Fibroblast of the aortic adventitia (primary cell): ENCODE results near the gene BLTP3A. TPM values are rescaled to one million over a fixed set of nuclear protein-coding genes. Genes with fewer than 3 reads are reported as not detected.
"Not testable (repeated sequence)": the region's sequence is repeated elsewhere in the genome, so short reads cannot be mapped to it uniquely, and the experiment has no call there.

Experiments
- DNase-seq: peaks from one replicate; pipeline ENCODE4 v3.0.0-alpha.2; 2010; ENCODE audit warnings: low read depth
- H3K4me3 ChIP-seq: 2 replicates; pipeline ENCODE4 v1.5.1; 2011; ENCODE audit warnings: low read depth, mild to moderate bottlenecking, control low read depth, low read length, moderate library complexity
- total RNA-seq: library from RNA; depleted of rRNA; stranded (reverse); fragments of >200 nt; gene quantifications from 2 replicates; pipeline ENCODE4 v1.2.3, GENCODE V29; 2012; ENCODE audit warnings: low replicate concordance
- TF ChIP-seq, protein P1 (sequence below): IDR thresholded peaks from 2 replicates; pipeline ENCODE4 v1.5.1; 2011; ENCODE audit warnings: mild to moderate bottlenecking, low read length, control low read depth, inconsistent platforms; ENCODE audit not compliant: insufficient read depth

The BLTP3A gene
- total RNA-seq, 1 donor, result 8.9 TPM

DNA sequence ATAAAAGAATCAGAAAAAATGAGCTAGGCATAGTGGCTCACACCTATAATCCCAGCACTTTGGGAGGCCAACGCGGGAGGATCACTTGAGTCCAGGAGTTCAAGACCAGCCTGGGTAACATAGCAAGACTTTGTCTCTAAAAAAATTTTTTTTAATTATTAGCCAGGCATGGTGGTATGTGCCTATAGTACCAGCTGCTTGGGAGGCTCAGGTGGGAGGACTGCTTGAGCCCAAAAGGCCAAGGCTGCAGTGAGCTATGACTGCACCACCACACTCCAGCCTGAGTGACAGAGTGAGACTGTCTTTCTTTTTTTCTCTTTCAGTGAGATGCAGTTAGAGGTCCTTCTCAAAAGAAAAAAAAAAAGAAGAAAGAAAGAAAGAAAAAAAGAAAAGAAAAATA, 43.1 kb upstream of the BLTP3A start:
- no peak for DNase-seq
- TF ChIP-seq, protein P1, sequence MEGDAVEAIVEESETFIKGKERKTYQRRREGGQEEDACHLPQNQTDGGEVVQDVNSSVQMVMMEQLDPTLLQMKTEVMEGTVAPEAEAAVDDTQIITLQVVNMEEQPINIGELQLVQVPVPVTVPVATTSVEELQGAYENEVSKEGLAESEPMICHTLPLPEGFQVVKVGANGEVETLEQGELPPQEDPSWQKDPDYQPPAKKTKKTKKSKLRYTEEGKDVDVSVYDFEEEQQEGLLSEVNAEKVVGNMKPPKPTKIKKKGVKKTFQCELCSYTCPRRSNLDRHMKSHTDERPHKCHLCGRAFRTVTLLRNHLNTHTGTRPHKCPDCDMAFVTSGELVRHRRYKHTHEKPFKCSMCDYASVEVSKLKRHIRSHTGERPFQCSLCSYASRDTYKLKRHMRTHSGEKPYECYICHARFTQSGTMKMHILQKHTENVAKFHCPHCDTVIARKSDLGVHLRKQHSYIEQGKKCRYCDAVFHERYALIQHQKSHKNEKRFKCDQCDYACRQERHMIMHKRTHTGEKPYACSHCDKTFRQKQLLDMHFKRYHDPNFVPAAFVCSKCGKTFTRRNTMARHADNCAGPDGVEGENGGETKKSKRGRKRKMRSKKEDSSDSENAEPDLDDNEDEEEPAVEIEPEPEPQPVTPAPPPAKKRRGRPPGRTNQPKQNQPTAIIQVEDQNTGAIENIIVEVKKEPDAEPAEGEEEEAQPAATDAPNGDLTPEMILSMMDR, result no peak
- no peak overlapping the region for H3K4me3 ChIP-seq

DNA sequence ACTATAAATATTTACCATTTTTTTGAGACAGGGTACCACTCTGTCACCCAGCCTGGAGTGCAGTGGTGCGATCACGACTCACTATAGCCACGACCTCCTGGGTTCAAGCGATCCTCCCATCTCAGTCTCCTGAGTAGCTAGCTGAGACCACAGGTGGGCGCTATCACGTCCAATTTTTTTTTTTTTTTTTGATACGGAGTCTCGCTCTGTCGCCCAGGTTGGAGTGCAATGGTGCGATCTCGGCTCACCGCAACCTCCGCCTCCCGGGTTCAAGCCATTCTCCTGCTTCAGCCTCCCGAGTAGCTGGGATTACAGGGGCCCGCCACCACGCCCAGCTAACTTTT, 35.4 kb upstream of the BLTP3A start:
- peak overlapping the region; percentile 69 for H3K4me3 ChIP-seq
- peak; percentile 15 for DNase-seq
- TF ChIP-seq, protein P1, result peak; percentile 51

DNA sequence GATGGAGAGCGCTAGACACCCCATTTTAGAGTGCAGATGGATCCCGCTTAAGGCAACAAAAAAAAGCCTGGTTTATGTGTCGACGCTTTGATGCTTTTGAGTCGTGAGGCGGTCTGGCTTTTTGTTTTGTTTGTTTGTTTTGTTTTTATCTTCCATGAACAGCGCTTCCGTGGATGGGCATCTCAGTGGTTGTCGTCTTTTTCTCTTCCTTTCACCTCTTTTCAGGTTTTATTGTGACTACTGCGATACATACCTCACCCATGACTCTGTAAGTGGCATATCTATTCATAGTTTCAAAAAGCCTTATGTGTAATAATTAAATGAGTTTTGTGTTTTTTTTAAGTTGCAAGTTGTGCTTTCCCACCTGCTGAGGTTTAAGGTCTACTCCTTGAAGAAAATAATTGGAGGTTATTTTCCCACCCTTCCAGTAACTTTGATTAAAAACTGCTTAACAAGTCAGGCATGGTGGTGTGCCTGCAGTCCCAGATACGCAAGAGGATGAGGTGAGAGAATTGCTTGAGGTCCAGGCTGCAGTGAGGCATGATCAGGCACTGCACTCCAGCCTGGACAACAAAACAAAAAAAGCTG, 34.1 kb upstream of the BLTP3A start:
- TF ChIP-seq, protein P1, result no peak
- no peak for DNase-seq
- peak overlapping the region; percentile 97 for H3K4me3 ChIP-seq

DNA sequence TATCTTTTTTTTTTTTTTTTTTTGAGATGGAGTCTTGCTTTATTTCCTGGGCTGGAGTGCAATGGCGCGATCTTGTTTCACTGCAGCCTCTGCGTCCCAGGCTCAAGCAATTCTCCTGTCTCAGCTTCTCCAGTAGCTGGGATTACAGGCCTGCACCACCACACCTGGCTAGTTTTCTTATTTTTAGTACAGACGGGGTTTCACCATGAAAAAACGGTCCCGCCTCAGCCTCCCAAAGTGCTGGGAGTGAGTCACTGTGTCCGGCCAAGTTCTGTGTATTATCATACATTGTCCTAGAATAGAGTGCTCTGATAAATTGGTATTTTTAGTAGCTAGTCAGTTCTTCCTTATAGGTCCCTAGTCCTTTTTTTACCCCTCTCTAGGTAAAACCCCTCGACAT, 31.8 kb upstream of the BLTP3A start:
- no peak for DNase-seq
- no peak overlapping the region for H3K4me3 ChIP-seq
- TF ChIP-seq, protein P1, result no peak

DNA sequence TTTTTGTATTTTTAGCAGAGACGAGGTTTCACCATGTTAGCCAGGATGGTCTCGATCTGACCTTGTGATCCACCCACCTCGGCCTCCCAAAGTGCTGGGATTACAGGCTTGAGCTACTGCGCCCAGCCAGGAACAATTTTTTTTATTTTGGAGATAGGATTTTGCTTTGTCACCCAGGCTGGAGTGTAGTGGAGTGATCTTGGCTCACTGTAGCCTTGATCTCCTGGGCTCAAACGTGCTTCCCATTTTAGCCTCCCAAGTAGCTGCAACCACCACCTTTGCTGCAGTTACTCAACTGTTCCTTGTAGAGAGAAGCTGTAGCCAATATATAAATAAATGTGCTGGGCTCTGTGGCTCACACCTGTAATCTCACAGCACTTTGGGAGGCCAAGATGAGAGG, 30.2 kb upstream of the BLTP3A start:
- H3K4me3 ChIP-seq, DNase-seq: not testable (repeated sequence)

DNA sequence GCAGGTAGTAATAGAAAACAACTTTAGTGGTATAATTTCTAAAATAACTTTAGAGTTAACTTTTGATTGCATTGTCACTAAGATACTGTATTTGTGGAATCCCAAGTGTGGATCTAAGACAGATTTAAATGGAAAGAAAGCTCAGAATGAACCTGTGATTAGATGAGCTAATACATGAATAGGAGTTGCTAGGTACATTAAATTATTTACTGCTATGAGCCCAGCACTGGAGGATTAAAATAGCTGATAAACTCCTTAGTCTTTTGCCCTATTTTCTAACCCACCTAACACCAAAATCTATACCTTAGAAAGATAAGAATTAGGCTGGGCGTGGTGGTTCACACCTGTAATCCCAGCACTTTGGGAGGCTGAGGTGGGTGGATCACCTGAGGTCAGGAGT, 23.7 kb upstream of the BLTP3A start:
- DNase-seq, result no peak
- TF ChIP-seq, protein P1, result no peak
- H3K4me3 ChIP-seq, result no peak overlapping the region

DNA sequence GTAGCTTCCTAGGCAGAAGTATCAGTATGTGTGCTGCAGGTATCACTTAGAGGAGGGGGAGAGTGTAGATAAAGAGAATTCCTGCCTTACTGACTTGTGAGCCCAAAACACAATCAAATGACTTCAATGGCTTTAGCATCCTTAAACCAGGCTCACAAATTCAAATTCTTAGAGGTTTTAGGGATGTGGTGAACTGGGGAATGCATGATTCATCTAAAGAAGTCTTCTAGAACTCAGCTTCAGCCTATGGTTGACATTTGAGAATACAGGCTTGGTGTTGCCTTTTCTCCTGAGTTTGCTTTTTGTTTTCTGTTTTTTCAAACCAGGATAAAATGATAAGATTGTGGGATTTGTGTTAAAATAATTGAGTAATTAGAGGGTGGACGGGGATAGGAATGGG, 20.2 kb upstream of the BLTP3A start:
- no peak overlapping the region for H3K4me3 ChIP-seq
- DNase-seq, result peak; percentile 44
- TF ChIP-seq, protein P1, result no peak
